G401 (cell line): Measurements from ENCODE around the gene ANGPTL2. TPM values are rescaled to one million over a fixed set of nuclear protein-coding genes. Genes with fewer than 3 reads are reported as not detected.

Experiments
- total RNA-seq: library from RNA; depleted of rRNA; stranded (reverse); fragments of >200 nt; shearing (Covaris generic); gene quantifications from 2 replicates; pipeline ENCODE4 v1.2.3, GENCODE V29; 2014; rRNA removed

ANGPTL2 gene
- total RNA-seq, 1 experiment from 2014 or later, result 24.4 TPM

Other genes starting within 250 kb of the ANGPTL2 start
- 0.49 and 3.7 TPM in 2 replicates for gene RALGPS1, start 207.9 kb downstream of the ANGPTL2 start, total RNA-seq
- gene GARNL3, start 142.1 kb upstream of the ANGPTL2 start, total RNA-seq, result 7.5 and 14.3 TPM in 2 replicates